Pancreas (tissue), 10 donors: Measurements from ENCODE around the gene PRKCE. TPM values are rescaled to one million over a fixed set of nuclear protein-coding genes. Genes with fewer than 3 reads are reported as not detected.

Experiments used
- ATAC-seq, 4 donors: fragments of 200-7000 bp; cut with Tn5 transposase; one replicate each; pipeline versions ENCODE4 v1.8.0 to v1.9.1; 2020; ENCODE audit warnings: mild to moderate bottlenecking in 4 of 4, moderate library complexity in 4 of 4
- DNase-seq, 6 donors: peaks; one replicate each; pipeline ENCODE4 v3.0.0-alpha.2; 2020
- FAIRE-seq: peaks from 2 replicates; lab custom pipeline; 2012; peaks lifted over from hg19 to GRCh38; lab: Jason Lieb, UNC
- H3K27ac ChIP-seq, 4 donors: fragments of 200-600 bp; sonication (generic); 1 replicate in 3 of 4; 2 replicates in 1 of 4; pipeline versions ENCODE4 v1.5.0 to v1.8.0; 2020
- H3K27me3 ChIP-seq, 4 donors: fragments of 200-600 bp; one replicate each; pipeline ENCODE4 v1.8.0; 2021
- H3K36me3 ChIP-seq, 3 donors: fragments of 200-600 bp; sonication (generic) in 1 of 3; one replicate each; pipeline versions ENCODE4 v1.5.0 to v1.8.0; 2020 to 2021
- H3K4me1 ChIP-seq, 3 donors: fragments of 200-600 bp; one replicate each; pipeline ENCODE4 v1.8.0; 2021
- H3K4me3 ChIP-seq, 4 donors: fragments of 200-600 bp; sonication (generic) in 2 of 4; one replicate each; pipeline versions ENCODE4 v1.5.0 to v1.8.0; 2020 to 2021
- H3K9me3 ChIP-seq, 4 donors: fragments of 200-600 bp; one replicate each; pipeline ENCODE4 v1.8.0; 2021
- CTCF ChIP-seq, 4 donors: fragments of 200-600 bp; sonication (generic) in 3 of 4; IDR thresholded peaks; one replicate each; pipeline versions ENCODE4 v1.5.0 to v1.8.0; 2021; ENCODE audit warnings: antibody characterized with exemption in 4 of 4
- WGBS, 2 donors: extraction: QIAGEN DNeasy Blood & Tissue Kit; methylation state at CpG; one replicate each; pipeline ENCODE4 v1.1.7; 2013; 5-methylcytosine and 5-hydroxymethylcytosine counted together
- intact Hi-C, 3 donors: fragments of 100-400 bp; cut with DNase I; formaldehyde crosslinking; loops; one replicate each; pipeline versions ENCODE4 v1.11.1 to v1.14.2; 2022
- polyA plus RNA-seq, 2 donors: library from polyadenylated mRNA; stranded (reverse); fragments of 200-250 nt; gene quantifications; one replicate each; pipeline ENCODE4 v1.2.3, GENCODE V29; 2013
- total RNA-seq, 6 donors: library from RNA; stranded (reverse); fragmentation: NEBNext Ultra II Directional in 4 of 6; extraction: Animal tissue kit (Norgen Biotek cat#: 25700) in 4 of 6; gene quantifications; one replicate each; pipeline versions ENCODE4 v1.2.1 to v1.2.4, GENCODE V29; 2021 to 2023
- donor health status: healthy with polysubstance abuse.
- donor health status: DM: no; HTN: no; CAD: no; lungs with moderate emphysema.
- donor health status: DM: no; HTN: no; CAD: no.
- donor health status: control.
- donor health status: control.
- donor health status: Bipolar disorder and iron deficiency.
- donor health status: DM: yes; HTN: yes; CAD: no.
- donor health status: DM: no; HTN: no; CAD: no.
- donor health status: DM: no; HTN: no; CAD: no.
- donor health status: DM: yes; HTN: yes; CAD: no.

Gene PRKCE
- total and polyA plus RNA-seq, 8 donors: 4.0 to 19.4 (median 10.0) TPM

GRCh38 chr2:45897842-45898241 is 246.4 kb downstream of the PRKCE start:
- Histone ChIP-seq H3K9me3 (no peaks in the 10 kb centered on the region), H3K27ac (no peak overlapping the region), H3K4me3 (no peak overlapping the region), H3K27me3 (no peaks in the 10 kb centered on the region), H3K36me3 (no peaks in the 10 kb centered on the region), H3K4me1 (peaks cover 5 to 14% (median 12%) of the 10 kb centered on the region in 3 donors)
- no peak for TF ChIP-seq CTCF (IDR thresholded peaks at IDR 0.05)
- DNase-seq (no peak), FAIRE-seq (no peak), ATAC-seq (peak in 1 of 4 donors; percentile 8)
- WGBS, 2 donors: 91 to 92% methylated on average over 8 of the region's 8 CpGs
- intact Hi-C loops: no loop called here

- ATAC-seq: peak in 3 of 4 donors; percentile 10 to 24 (median 15)
- intact Hi-C loops: no loop called here
- no peak for TF ChIP-seq CTCF (IDR thresholded peaks at IDR 0.05)
- Histone ChIP-seq H3K27me3 (no peaks in the 10 kb centered on the region), H3K27ac (no peak overlapping the region), H3K9me3 (no peaks in the 10 kb centered on the region), H3K4me1 (peaks cover 3 to 10% (median 9%) of the 10 kb centered on the region in 3 donors), H3K36me3 (no peaks in the 10 kb centered on the region), H3K4me3 (no peak overlapping the region)
- DNase-seq: no peak
- 46 to 50% methylated on average over 3 of the region's 3 CpGs for WGBS, 2 donors
- no peak for FAIRE-seq
Observed at GRCh38 chr2:45898819-45899218, 247.3 kb downstream of the PRKCE start.

GRCh38 chr2:45899926-45900325 is 248.5 kb downstream of the PRKCE start:
- intact Hi-C loops: no loop called here
- TF ChIP-seq CTCF (IDR thresholded peaks at IDR 0.05): no peak
- 78 to 85% methylated on average over 5 of the region's 5 CpGs for WGBS, 2 donors
- no peak for FAIRE-seq
- H3K4me1 ChIP-seq: peaks cover 3 to 10% (median 9%) of the 10 kb centered on the region in 3 donors
- ATAC-seq: no peak
- H3K9me3 ChIP-seq: no peaks in the 10 kb centered on the region
- no peak overlapping the region for H3K4me3 ChIP-seq
- no peaks in the 10 kb centered on the region for H3K27me3 ChIP-seq
- no peak overlapping the region for H3K27ac ChIP-seq
- H3K36me3 ChIP-seq: no peaks in the 10 kb centered on the region
- no peak for DNase-seq

- Histone ChIP-seq H3K27me3 (no peaks in the 10 kb centered on the region), H3K27ac (peak overlapping the region; percentile 42 to 59 (median 44)), H3K36me3 (no peaks in the 10 kb centered on the region), H3K9me3 (no peaks in the 10 kb centered on the region), H3K4me3 (no peak overlapping the region), H3K4me1 (peaks cover 3 to 10% (median 9%) of the 10 kb centered on the region in 3 donors)
- WGBS, 2 donors: 38 to 44% methylated on average over 7 of the region's 7 CpGs
- intact Hi-C loops: no loop called here
- TF ChIP-seq CTCF (IDR thresholded peaks at IDR 0.05): no peak
- DNase-seq (no peak), FAIRE-seq (no peak), ATAC-seq (peak; percentile 74 to 83 (median 78))
Observed at GRCh38 chr2:45901468-45902032, 250.1 kb downstream of the PRKCE start.

GRCh38 chr2:45902380-45902779 is 250.9 kb downstream of the PRKCE start:
- peak overlapping the region in 3 of 4 donors; percentile 42 to 59 (median 46) for H3K27ac ChIP-seq
- H3K36me3 ChIP-seq: no peaks in the 10 kb centered on the region
- DNase-seq: no peak
- H3K4me1 ChIP-seq: peaks cover 3 to 10% (median 9%) of the 10 kb centered on the region in 3 donors
- intact Hi-C loops: no loop called here
- H3K27me3 ChIP-seq: no peaks in the 10 kb centered on the region
- no peak overlapping the region for H3K4me3 ChIP-seq
- no peak for TF ChIP-seq CTCF (IDR thresholded peaks at IDR 0.05)
- ATAC-seq: no peak
- no peaks in the 10 kb centered on the region for H3K9me3 ChIP-seq
- no peak for FAIRE-seq
